NCI-H1105 treated with DMSO at 0.1 percent for 48 hours (cell line): Measurements from ENCODE around the gene MTHFSD.

ENCODE experiments used
- DNase-seq: peaks from one replicate; lab custom pipeline; 2025; lab: John Stamatoyannopoulos, UW

MTHFSD gene

GRCh38 chr16:86550281-86550680 is 4.8 kb downstream of the MTHFSD start:
- no peak for DNase-seq

- no peak for DNase-seq
These were observed 5.2 kb downstream of the MTHFSD start for GRCh38 chr16:86549893-86550190.

- no peak for DNase-seq
These were observed 5.8 kb downstream of the MTHFSD start for GRCh38 chr16:86549076-86549892.

GRCh38 chr16:86547286-86547685 is 7.7 kb downstream of the MTHFSD start:
- no peak for DNase-seq

- no peak for DNase-seq
These were observed 8.4 kb downstream of the MTHFSD start for GRCh38 chr16:86546638-86547013.

- DNase-seq, result no peak
These were observed 8.9 kb downstream of the MTHFSD start for GRCh38 chr16:86545954-86546637.

- no peak for DNase-seq
These were observed 9.6 kb downstream of the MTHFSD start for GRCh38 chr16:86545481-86545880.

GRCh38 chr16:86542756-86543750 is 12.0 kb downstream of the MTHFSD start:
- no peak for DNase-seq

GRCh38 chr16:86541560-86541959 is 13.5 kb downstream of the MTHFSD start:
- DNase-seq, result no peak

GRCh38 chr16:86540894-86541293 is 14.1 kb downstream of the MTHFSD start:
- no peak for DNase-seq

- DNase-seq, result no peak
These were observed 16.7 kb downstream of the MTHFSD start for GRCh38 chr16:86538196-86538780.

- DNase-seq, result no peak
These were observed 17.5 kb downstream of the MTHFSD start for GRCh38 chr16:86537486-86537885.

- DNase-seq, result no peak
These were observed 18.4 kb downstream of the MTHFSD start for GRCh38 chr16:86536621-86537020.

- DNase-seq, result no peak
These were observed 20.0 kb downstream of the MTHFSD start for GRCh38 chr16:86534779-86535615.

- no peak for DNase-seq
These were observed 21.2 kb downstream of the MTHFSD start for GRCh38 chr16:86533767-86534351.

- no peak for DNase-seq
These were observed 22.0 kb downstream of the MTHFSD start for GRCh38 chr16:86533076-86533475.

GRCh38 chr16:86532526-86532815 is 22.6 kb downstream of the MTHFSD start:
- no peak for DNase-seq

GRCh38 chr16:86531641-86532525 is 23.2 kb downstream of the MTHFSD start:
- DNase-seq, result no peak

GRCh38 chr16:86531191-86531545 is 23.9 kb downstream of the MTHFSD start:
- DNase-seq, result no peak
